Gastroesophageal sphincter (tissue), 3 donors: Measurements from ENCODE around the gene INO80.

ENCODE experiments used
- POLR2AphosphoS5 ChIP-seq: sonication (generic); formaldehyde crosslinking; IDR thresholded peaks from one replicate; pipeline ENCODE4 v1.6.1; 2017; ENCODE audit warnings: antibody characterized with exemption
- TF ChIP-seq, protein P1 (sequence below), 4 experiments: fragments of 200-600 bp in 2 of 4; fragments of 450-650 bp in 2 of 4; sonication (generic) in 1 of 4; IDR thresholded peaks; one replicate each; pipeline ENCODE4 v1.5.1; 2017 to 2019; ENCODE audit warnings: antibody characterized with exemption in 4 of 4, mild to moderate bottlenecking in 2 of 4, moderate library complexity in 2 of 4

- TF ChIP-seq, protein P1, sequence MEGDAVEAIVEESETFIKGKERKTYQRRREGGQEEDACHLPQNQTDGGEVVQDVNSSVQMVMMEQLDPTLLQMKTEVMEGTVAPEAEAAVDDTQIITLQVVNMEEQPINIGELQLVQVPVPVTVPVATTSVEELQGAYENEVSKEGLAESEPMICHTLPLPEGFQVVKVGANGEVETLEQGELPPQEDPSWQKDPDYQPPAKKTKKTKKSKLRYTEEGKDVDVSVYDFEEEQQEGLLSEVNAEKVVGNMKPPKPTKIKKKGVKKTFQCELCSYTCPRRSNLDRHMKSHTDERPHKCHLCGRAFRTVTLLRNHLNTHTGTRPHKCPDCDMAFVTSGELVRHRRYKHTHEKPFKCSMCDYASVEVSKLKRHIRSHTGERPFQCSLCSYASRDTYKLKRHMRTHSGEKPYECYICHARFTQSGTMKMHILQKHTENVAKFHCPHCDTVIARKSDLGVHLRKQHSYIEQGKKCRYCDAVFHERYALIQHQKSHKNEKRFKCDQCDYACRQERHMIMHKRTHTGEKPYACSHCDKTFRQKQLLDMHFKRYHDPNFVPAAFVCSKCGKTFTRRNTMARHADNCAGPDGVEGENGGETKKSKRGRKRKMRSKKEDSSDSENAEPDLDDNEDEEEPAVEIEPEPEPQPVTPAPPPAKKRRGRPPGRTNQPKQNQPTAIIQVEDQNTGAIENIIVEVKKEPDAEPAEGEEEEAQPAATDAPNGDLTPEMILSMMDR (IDR thresholded peaks at IDR 0.05), result no peak
- no peak for TF ChIP-seq POLR2AphosphoS5
These were observed 134.9 kb downstream of the INO80 start for GRCh38 chr15:40981186-40981585.
